AG10803 (cell line): ENCODE data around the gene SNX9.

Source experiments
- DNase-seq: peaks from one replicate; pipeline ENCODE4 v3.0.0; 2010; ENCODE audit warnings: low read depth
- H3K4me3 ChIP-seq: 2 replicates; pipeline ENCODE4 v1.5.1; 2011; ENCODE audit warnings: mild to moderate bottlenecking, low read length, control low read depth
- CTCF ChIP-seq: conservative IDR thresholded peaks from 2 replicates; pipeline ENCODE4 v1.5.1; 2011; ENCODE audit warnings: mild to moderate bottlenecking, low read length, control low read depth, inconsistent platforms

Gene SNX9

GRCh38 chr6:157961153-157961831, 138.2 kb downstream of the SNX9 start:
- H3K4me3 ChIP-seq = no peak overlapping the region
- TF ChIP-seq CTCF = no peak
- no peak for DNase-seq

- DNase-seq = no peak
- no peak for TF ChIP-seq CTCF
- no peak overlapping the region for H3K4me3 ChIP-seq
Measured at GRCh38 chr6:157961832-157962575, 139.0 kb downstream of the SNX9 start.

- H3K4me3 ChIP-seq = no peak overlapping the region
- TF ChIP-seq CTCF = no peak
- no peak for DNase-seq
Measured at GRCh38 chr6:157962601-157963302, 139.7 kb downstream of the SNX9 start.

GRCh38 chr6:157964100-157964499, 141.1 kb downstream of the SNX9 start:
- no peak overlapping the region for H3K4me3 ChIP-seq
- DNase-seq = no peak
- TF ChIP-seq CTCF = no peak

GRCh38 chr6:157965387-157965786, 142.3 kb downstream of the SNX9 start:
- no peak for TF ChIP-seq CTCF
- H3K4me3 ChIP-seq = no peak overlapping the region
- DNase-seq = no peak

GRCh38 chr6:157966589-157966977, 143.5 kb downstream of the SNX9 start:
- no peak overlapping the region for H3K4me3 ChIP-seq
- no peak for TF ChIP-seq CTCF
- no peak for DNase-seq

GRCh38 chr6:157967020-157967419, 144.0 kb downstream of the SNX9 start:
- no peak for DNase-seq
- H3K4me3 ChIP-seq = no peak overlapping the region
- no peak for TF ChIP-seq CTCF
